GM19240 (cell line): ENCODE measurements around the gene POLR1A.

Experiments used
- DNase-seq: peaks from one replicate; pipeline ENCODE4 v3.0.0; 2011; ENCODE audit warnings: low spot score; ENCODE audit not compliant: insufficient read length

The POLR1A gene

DNA sequence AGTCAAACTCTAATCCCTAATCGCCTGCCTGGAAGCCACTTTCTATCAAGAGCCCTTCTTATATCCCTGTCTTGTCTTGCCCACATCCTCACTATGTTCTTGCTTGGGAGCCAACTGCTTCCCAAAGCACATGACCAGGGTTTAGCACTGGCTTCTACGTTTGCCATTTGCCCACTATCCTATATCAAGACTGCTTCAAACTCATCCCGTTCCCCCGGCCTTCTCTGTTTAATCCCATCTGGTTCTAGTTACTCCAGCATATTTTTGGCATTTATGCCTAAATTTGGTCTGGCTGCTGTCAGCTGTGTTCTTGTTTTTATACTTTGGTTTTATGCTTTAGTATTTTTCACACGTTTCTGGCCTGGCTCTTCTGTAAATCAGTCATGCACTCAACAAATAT, 40.2 kb downstream of the POLR1A start:
- no peak for DNase-seq

DNA sequence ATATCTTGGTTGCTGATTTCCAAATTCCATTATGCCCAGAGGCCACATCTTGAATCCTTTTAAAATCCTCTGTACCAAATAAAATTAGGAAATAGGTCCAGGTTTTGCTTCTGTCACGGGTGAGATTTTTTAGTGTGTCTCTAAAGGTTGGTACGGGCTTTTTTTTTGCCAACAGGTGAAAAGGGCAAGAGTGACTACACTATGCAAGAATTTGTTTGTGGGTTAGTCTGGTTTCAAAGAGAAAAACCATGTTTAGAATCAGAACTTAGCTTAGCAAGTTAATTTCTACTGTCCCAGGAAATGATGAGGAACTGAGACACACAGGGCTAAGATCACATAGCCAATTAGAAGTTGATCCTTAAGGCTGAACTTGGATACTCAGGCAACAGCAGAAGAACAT, 41.7 kb downstream of the POLR1A start:
- DNase-seq, result no peak

DNA sequence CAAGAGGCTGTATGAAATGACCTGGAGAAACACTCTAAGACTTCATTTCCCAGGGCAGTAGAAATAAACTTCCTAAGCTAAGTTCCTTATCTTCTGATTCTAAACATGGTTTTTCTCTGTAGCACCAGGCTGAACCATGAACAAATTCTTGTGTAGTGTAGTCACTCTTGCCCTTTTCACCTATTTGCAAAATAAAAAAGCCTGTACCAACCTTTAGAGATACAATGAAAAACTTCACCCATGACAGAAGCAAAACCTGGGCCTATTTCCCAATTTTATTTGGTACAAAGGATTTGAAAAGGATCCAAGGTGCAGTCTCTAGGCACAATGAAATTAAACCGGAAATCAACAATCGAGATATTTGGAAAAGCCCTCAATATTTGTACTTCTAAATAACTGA, 43.6 kb downstream of the POLR1A start:
- DNase-seq, result no peak

DNA sequence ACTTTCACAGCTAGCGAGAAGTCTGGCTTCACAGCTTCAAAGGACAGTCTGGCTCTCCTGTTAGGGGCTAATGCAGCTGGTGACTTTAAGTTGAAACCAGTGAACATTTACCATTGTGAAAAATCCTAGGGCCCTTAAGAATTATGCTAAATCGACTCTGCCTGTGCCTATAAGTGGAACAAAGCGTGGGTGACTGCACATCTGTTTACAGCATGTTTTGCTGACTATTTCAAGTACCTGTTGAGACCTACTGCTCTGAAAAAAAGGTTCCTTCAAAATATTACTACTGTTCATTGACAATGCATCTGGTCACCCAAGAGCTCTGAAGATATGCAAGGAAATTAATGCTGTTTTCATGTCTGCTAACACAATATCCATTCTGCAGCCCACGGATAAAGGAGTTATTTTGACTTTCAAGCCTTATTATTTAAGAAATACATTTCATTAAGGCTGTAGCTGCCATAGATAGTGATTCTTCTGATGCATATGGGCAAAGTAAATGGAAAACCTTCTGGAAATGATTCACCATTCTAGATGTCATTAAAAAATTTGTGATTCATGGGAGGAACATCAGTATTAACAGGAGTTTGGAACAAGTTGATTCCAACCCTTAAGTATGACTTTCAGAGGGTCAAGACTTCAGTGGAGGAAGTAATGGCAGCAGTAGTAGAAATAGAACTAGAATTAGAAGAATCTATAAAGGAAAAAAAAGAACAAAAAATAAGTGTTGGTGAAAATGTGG, 48.9 kb downstream of the POLR1A start:
- DNase-seq, result no peak

DNA sequence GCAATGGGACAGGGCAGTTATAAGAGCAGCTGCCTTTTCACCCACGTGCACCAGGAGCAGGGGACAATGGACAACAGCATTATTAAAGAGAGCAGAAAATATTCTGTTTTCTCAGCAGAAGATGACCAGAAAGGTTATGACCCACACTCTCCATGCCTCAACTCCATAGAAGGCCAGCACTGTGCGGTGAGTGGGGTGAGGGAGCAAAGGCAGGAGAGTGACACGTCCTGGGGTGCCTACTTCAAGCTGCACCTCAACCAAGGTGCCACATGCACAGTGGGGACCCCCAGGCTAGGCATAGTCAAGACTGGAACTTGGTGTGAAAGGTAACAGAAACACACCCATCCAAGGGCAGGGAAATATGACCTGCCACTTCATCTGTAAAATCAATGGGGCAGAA, 50.4 kb downstream of the POLR1A start:
- DNase-seq, result no peak

DNA sequence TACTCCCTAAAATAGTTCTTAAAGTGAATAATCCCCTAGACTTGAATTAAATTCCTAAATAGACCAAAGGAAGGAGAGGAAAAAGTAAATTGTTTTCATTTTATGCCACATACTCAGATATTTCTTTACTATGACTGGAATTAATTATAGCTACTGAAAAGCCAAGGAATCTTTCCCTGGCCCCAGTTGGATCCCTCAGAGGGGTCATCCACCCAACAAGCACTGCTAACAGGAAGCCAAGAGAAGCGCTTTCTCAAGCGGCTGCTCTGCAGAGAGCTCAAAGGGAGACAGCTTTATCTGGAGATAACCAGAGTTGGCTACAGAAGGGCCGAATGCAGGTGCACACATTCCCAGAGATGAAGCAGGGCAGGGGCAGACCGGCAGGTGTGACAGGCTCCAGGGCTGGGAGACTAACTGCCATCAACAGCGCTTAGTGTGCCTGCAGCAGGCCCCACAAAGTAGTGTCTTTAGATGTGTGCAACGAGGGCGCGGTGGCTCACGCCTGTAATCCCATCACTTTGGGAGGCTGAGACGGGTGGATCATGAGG, 51.1 kb downstream of the POLR1A start:
- no peak for DNase-seq

DNA sequence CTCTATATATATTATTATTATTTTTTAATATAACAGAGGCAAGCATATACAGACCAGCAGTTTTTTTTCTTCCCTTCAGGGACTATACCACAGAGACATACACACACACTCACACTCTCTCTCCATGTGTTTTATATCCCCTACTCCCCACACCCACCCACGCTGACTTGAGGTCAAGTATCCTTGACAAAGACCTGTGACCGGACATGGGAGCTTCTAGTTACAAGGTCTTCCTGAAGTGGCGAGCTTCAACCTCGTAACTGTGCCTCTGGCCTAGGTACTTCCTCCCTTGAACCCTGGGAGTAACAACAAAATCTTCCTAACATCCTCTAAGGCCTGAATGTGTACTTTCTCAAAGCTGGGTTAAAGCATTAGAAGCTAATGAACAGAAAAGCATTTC, 52.5 kb downstream of the POLR1A start:
- no peak for DNase-seq

DNA sequence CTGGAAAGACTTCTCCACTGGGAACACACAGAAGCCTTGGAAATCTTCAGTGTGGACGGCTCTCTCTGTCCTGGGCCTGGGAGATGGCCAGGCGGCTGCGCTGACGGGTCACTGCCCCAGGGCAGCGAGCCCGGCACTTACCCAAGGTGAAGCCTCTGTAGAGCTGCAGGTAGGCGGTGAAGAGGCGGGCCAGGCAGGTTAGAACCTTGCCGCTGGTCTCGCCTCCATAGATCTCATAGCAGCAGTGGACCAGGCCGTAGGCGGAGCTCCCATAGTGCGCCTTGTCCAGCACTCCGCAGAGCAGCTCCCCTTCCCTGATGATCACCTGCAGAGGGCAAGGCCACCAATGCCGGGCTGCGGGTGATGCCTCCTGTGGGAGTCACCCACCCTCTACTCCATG, 53.0 kb downstream of the POLR1A start:
- no peak for DNase-seq

DNA sequence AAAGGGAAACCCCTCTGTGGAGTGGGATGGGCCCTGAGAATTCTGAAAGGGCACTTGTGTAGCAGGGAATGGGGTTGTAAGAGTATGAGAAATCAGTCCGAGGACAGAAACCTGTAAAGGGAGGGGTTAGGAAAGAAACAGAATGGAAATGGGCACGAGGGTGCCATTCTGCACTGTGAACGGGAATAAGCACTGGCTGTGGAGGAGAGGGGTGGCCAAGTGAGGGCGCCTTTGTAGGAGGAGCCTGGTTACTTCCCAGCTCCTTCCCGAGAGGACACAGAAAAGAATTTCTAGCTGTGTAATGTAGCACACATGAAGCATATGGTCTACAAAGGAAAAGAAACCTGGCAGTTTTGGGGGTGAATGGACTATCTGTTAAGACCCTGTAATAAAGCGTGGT, 53.4 kb downstream of the POLR1A start:
- no peak for DNase-seq

DNA sequence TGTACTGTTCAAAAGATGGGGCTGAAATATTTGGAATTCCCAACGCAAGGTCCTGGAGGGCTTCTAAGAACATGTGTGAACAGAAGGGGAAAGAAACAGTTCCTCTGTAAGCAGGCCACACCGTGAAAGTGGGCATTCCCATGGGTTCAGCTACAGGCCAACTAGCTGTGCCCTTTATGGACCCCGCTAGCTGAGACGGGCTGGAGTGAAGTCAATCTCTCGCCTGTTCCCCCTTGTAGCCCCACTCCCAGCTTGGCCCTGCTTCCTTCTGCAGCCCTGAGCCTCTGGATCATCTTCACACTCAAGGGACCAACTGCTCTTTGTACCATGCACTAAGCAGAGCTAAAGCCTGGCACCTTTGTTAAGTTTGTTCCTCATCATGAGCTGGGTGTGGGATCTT, 55.4 kb downstream of the POLR1A start:
- no peak for DNase-seq

DNA sequence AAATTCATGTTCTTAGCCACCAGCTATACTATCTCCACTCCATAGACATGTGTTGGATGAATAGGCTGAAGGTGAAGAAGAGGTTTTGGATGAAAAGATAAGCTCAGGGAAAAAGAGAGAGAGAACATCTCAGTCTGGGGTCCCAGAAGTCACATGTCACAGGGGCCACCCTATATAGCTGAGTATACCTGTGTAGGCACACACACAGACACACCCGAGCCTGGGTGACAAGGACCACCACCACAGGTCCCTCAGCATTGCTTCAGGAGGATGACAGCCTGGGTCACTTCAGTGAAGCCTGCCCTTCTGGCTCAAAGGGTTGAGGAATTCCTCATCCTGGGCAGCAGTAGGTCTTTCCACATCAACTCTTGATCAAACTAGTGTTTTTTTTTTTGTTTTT, 56.2 kb downstream of the POLR1A start:
- no peak for DNase-seq

DNA sequence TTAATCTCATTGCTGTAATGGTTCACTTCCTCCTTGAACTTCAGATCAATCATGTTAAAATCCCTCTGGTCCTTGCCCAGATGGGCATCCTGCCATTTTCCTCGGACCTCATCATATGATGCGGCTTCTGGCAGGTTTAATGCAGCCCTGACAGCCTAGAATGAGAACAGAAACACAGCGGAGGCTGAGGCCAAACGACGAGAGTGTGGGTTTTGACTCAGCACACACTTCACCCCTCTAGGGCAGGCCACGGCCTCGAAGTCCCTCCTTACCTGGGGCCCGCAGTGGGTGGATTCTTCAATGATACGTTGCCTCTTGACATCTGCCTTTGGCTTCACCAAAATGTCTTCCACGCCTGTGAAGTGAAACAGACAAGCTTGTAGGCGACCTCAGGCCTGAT, 56.8 kb downstream of the POLR1A start:
- DNase-seq, result no peak

DNA sequence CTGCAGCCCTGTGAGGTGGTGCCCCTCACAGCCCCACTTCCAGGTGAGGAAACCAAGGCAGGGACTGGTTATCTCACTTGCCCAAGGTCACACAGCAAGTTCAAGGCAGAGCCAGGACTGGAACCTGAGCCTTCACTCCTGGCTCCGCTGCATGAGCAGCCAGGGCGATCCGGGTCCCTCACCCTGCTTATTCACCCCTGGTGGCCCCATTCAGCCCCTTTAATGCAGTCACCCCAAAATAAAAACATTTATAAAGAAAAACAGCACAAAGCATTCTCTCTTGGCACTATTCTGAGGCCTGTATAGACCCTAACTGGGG, 57.3 kb downstream of the POLR1A start:
- no peak for DNase-seq

DNA sequence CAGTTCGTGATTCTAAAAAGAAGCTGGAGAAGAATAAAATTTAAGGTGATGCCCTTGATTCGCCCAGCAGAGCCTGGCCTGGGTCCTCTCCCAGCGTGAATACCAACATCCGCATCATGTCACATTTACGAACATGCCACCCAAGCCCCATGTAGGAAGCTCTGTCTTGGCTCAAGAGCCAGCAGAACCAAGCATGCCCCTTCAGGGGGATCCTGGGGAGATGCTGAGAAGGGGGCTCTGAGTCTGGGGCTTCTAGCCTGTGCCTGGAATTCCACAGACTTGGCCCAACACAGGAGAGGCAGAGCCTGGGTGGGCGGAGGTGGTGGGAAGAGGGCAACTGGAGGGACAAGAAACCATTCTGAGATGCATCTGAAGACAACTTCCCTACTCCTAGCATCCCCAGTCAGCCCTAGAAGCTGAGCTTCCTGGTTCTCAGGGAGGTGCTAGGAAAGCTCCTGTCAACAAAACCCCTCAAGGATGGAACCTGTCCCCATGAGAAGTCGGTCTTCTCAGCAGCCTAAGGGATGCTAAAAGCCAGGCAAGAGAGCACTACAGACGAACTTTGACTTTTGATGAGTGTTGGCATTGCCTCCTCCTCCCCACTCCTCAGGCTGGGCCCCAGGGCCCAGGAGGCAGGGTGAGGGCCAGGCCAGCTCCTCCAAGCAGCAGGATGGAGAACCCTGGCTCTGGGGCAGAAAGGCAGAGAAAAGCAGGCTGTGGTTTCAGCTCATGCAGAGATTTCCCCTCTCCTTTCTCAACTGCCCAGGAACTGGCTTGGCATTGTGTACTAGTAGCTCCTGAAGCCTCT, 57.9 kb downstream of the POLR1A start:
- no peak for DNase-seq

DNA sequence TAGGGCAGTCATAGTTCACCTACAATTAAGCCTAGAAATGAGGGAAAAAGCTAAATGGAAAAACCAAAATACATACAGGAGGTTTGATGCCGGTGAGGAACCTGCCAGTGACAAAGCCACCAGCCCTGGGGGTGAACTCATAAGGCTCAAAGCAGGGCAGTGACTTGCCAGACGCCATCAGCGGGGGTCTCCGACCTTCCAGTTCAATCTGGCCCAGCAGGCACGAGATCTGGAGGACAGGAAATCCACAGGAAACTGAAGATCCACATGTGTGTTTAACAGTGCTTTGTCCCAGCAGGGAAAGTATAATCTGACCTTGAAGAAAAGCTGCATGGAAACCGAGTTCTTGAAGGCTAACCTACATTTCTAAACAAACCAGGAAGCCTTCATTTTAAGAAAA, 60.1 kb downstream of the POLR1A start:
- DNase-seq, result no peak

DNA sequence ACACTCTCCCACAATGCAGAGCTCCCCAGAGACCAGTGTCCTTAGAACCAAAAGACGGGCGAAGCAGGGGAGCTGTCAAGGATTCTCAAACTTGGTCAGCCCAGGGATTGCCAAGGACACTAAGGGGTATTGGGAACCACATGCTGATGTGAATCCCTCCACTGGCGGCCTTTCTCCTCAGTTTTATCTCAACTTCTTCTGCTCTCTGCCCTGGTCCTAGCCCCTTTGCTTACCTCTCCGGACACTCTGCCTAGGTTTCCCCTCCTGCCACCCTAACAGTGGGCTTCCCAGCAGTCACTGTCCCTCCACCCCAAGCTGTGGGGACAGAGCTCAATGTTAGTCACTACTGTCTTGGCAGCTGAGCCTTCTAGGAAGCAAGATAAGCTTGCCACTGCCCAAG, 61.1 kb downstream of the POLR1A start:
- DNase-seq, result no peak

DNA sequence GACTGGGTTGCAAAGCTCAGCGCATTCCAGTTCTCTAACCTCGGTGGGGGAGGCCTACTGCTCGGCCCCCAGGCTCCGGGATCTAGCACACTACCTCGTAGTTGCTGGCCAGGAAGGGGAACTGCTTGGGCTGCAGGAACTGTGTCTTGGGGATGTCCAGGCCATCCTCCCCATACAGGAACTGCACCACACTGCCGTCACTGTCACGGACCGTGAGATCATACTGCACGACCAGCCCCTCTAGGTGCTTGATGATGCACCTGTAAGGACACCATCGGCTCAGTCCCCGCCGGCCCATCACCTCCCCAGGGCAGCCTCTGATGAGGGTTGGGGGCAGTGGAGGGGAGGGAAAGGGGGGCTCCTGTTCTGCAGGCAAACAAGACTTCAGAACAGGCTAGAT, 61.6 kb downstream of the POLR1A start:
- DNase-seq, result no peak

DNA sequence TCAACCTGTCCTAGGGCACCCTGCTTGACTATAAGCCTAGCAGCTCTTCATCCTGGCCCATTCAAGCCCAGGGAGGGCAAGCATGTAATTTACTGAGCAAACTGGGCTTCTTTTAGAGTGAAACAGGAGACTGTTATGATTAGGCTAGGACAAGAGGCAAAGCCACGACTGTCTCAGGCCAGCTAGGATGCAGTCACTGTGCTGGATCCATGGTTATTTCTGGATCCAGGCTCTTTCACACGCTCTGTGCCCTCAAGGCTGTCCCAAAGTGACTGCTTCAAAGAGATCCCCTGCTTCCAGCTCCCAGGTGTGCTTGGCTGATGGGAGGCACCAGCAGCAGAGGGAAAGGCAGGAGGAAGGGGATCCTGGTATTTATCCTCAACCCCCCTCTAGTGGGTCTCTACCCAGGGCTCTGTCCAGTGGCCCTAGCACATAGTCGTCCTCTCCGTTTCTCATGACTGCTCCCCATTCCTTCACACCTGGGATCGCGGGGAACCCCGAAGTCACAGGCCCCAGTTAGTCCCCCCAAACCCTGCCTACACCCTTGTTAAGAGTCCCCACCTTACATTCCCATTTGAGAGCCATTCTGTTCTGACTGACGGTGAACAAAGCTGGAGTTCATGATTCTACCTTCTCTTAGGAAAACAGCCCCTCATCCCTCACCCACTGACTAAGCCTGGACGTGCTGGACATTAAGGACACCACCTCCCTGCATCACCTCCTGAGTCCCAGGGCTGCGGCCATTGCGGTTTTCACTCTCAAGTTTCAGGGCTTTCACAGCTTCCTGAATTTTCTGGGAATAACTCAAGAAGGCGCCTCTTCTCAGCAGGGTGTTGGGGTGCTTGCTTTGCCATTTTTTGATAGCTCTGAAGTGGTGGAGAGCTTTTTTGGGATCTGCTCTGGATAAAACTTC, 63.2 kb downstream of the POLR1A start:
- DNase-seq, result no peak

DNA sequence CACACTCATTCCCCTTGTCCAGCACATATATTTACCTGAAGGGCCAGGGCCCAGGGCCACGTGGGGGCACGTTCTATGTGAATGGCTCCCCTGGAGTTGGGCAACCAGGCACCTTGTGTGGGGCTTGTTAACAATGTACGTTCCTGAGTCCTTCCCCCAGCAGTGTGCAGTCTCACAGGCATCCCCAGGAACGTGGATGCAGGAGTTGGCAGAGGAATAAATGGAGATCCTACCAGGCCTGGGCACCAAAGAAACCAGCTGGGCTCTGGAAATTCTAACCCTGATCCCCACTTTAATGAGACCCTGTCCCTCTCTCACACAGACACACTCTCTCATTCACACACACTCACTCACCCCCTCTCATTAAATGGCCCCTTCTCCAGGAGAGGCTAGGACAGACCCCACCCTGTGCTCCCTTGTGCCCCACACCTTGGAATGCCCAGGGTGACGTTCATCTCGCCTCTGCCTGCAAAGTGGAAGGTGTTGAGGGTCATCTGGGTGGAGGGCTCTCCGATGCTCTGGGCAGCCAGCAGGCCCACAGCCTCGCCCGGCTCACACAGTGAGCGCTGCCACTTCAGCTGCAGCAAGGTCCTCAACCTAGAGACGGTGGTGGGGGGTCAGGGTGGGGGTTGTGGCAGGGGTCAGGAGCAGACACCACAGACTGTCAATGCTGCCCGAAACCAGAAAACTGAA, 65.6 kb downstream of the POLR1A start:
- no peak for DNase-seq

DNA sequence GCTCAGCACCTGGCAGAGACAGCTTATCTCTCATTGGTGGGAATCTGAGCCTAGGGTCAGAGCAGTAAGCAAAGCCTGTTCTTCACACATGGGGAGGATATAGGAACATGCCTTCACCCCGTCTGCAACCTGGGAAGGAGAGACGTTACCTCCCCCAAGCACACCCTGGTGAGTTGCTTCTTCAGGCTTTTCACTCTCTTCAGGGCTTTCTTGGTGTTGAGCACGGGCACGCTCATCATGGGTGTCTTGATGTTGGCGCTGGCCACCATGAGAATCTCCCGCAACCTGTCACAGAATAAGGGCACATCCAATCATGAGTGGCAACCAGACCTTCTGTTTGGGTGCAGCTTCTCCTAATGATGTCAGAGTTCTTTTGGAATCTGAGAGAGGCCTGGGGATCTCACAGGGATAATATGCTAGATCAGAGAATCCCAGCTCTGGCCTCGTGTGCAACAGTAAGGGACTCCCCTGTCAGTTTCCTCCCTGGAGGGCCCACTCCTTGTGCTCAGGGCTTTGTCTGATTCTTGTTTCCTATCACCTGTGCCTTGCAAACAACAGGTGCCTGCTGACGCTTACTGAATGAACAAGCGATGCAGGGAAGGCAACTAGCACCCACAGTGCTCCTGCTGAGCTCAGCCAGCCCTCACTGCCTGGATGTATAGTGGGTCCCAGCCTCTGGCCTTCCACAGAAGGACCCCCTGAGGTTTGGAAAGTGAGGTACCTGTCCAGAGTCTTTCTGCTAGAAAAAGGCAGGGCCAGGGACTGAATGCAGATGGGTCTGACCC, 66.3 kb downstream of the POLR1A start:
- DNase-seq, result no peak
